ENCODE data around the gene IFNL3. TPM values are rescaled to one million over a fixed set of nuclear protein-coding genes. Genes with fewer than 3 reads are reported as not detected.

IFNL3 gene
- total and polyA plus RNA-seq, 9 of the 15 experiments (the other 6 are each of a cell fraction or from before 2014, with no cell fraction given), result not detected

- H3K27me3 ChIP-seq (ENCODE audit: control insufficient read depth in 2 of 2, insufficient read depth in 2 of 2, low read length in 2 of 2), result peaks cover 2 to 27% of the 10 kb centered on the region in 2 experiments; a peak in 4 of 5 replicates
- in situ Hi-C loops (cut with MboI), result no loop called here
- POLR2A ChIA-PET, result interaction anchor here (0.9 kb wide), 1 partner anchor 106 kb away, joined by 3 read pairs; no protein-coding TSS in a partner anchor
- H4K20me1 ChIP-seq (replicated peaks; ENCODE audit: control insufficient read depth, insufficient read depth, low read length), result no peaks in the 10 kb centered on the region
- no peaks in the 10 kb centered on the region for H3K9me1 ChIP-seq (ENCODE audit: control insufficient read depth, insufficient read depth, low read length)
- H3K4me1 ChIP-seq (replicated peaks in 1 of 2; ENCODE audit: control insufficient read depth in 2 of 2, insufficient read depth in 2 of 2, low read length in 2 of 2), result no peaks in the 10 kb centered on the region; a peak in 1 of 5 replicates
- CTCF ChIA-PET (ENCODE audit: low intra/inter-chr PET ratio), result interaction anchor here (0.6 kb wide), 1 partner anchor 105 kb away, joined by 4 read pairs; no protein-coding TSS in a partner anchor
- no TSS peak for BruUV-seq (replicated peaks)
- ATAC-seq (peak; percentile 77), DNase-seq (ENCODE audit: extremely low read depth in 1 of 4, low spot score in 3 of 4) (peak; percentile 38 to 66 (median 55)), FAIRE-seq (no peak)
- no peak overlapping the region for H2AFZ ChIP-seq (ENCODE audit: low read depth, low read length)
- H3K9ac ChIP-seq (ENCODE audit: insufficient read depth in 1 of 2, low read depth in 2 of 2, low read length in 2 of 2), result no peak overlapping the region
- H3K36me3 ChIP-seq (ENCODE audit: control insufficient read depth, insufficient read depth, low read length), result no peaks in the 10 kb centered on the region
- H3K4me2 ChIP-seq (ENCODE audit: insufficient read depth, low read length), result no peak overlapping the region
- 5% methylated on average over 4 of the region's 4 CpGs for WGBS (ENCODE audit: insufficient coverage, low coverage, missing lambda C conversion rate)
- H3K79me2 ChIP-seq (ENCODE audit: control insufficient read depth, insufficient read depth, low read length), result no peaks in the 10 kb centered on the region
- no peak overlapping the region for H3K4me3 ChIP-seq
- H3K27ac ChIP-seq (ENCODE audit: extremely low read depth, low read depth, low read length), result no peak overlapping the region
- H3K9me3 ChIP-seq (replicated peaks; ENCODE audit: control insufficient read depth, insufficient read depth, low read depth, low read length), result no peaks in the 10 kb centered on the region
- intact Hi-C loops (cut with micrococcal nuclease), result no loop called here
- no peak for TF ChIP-seq ZZZ3 (IDR thresholded peaks at IDR 0.05)
- no peak for TF ChIP-seq KAT8 (IDR thresholded peaks at IDR 0.05; ENCODE audit: low read depth)
- no peak for TF ChIP-seq TRIM25 (IDR thresholded peaks at IDR 0.05; ENCODE audit: borderline replicate concordance)
- TF ChIP-seq YY1 (IDR thresholded peaks at IDR 0.05; ENCODE audit: borderline replicate concordance in 1 of 3, control insufficient read depth in 1 of 3, extremely low read depth in 1 of 3, insufficient read depth in 3 of 3, insufficient read length in 1 of 3, insufficient replicate concordance in 2 of 3, low read depth in 1 of 3, low read length in 2 of 3), result no peak
- no peak for TF ChIP-seq HDAC6 (IDR thresholded peaks at IDR 0.05; ENCODE audit: low read depth, low read length)
- TF ChIP-seq ZBTB12 (CRISPR knock-in tag; IDR thresholded peaks at IDR 0.05), result no peak
- no peak for TF ChIP-seq POLR2A (conservative IDR thresholded peaks at IDR 0.05)
- no peak for TF ChIP-seq KLF6 (CRISPR knock-in tag; IDR thresholded peaks at IDR 0.05; ENCODE audit: borderline replicate concordance)
- TF ChIP-seq SUPT5H (IDR thresholded peaks at IDR 0.05), result no peak
- TF ChIP-seq SRSF9 (IDR thresholded peaks at IDR 0.05; ENCODE audit: borderline replicate concordance, low read depth, low read length), result no peak
- TF ChIP-seq ZNF830 (CRISPR knock-in tag; IDR thresholded peaks at IDR 0.05), result no peak
- TF ChIP-seq TSHZ1 (CRISPR knock-in tag; IDR thresholded peaks at IDR 0.05), result no peak
- no peak for TF ChIP-seq ZNF445 (CRISPR knock-in tag; IDR thresholded peaks at IDR 0.05; ENCODE audit: low read depth)
- TF ChIP-seq TAF7 (tag; IDR thresholded peaks at IDR 0.05), result no peak
- no peak for TF ChIP-seq ZNF253 (CRISPR knock-in tag; conservative IDR thresholded peaks at IDR 0.05)
- no peak for TF ChIP-seq CBX1 (IDR thresholded peaks at IDR 0.05; ENCODE audit: low read depth)
- 0 out of 4 replicates have a peak, but pooled peaks of 1 of the 2 experiments have one; percentile 23 for TF ChIP-seq RCOR1 (IDR thresholded peaks at IDR 0.05; ENCODE audit: borderline replicate concordance in 1 of 2, low read depth in 2 of 2, low read length in 2 of 2)
These were observed 21.0 kb downstream of the IFNL3 start for GRCh38 chr19:39223703-39224279.
